Neural cell (in vitro differentiated cells): ENCODE results near the gene LPCAT3. TPM values are rescaled to one million over a fixed set of nuclear protein-coding genes. Genes with fewer than 3 reads are reported as not detected.

Source experiments
- H2AFZ ChIP-seq: fragments of 200-600, 300-800 bp; sonication (generic), shearing (Covaris generic); 2 replicates; pipeline ENCODE4 v1.6.0; 2014; ENCODE audit warnings: low read depth, mild to moderate bottlenecking, antibody characterized with exemption, low read length, moderate library complexity
- H3F3A ChIP-seq: fragments of 200-600 bp; shearing (Covaris generic); 2 replicates; pipeline ENCODE4 v1.6.1; 2016; ENCODE audit warnings: mild to moderate bottlenecking, moderate library complexity, mixed read lengths, antibody characterized with exemption, low read length; ENCODE audit not compliant: insufficient read depth, poor library complexity, severe bottlenecking
- H3K27ac ChIP-seq: fragments of 200-600, 300-800 bp; sonication (generic), shearing (Covaris generic); 2 replicates; pipeline ENCODE4 v1.5.1; 2014; ENCODE audit warnings: mild to moderate bottlenecking, low read length, moderate library complexity
- H3K27me3 ChIP-seq: fragments of 300-800, 200-600 bp; sonication (generic), shearing (Covaris generic); 2 replicates; pipeline ENCODE4 v1.6.0; 2014; ENCODE audit warnings: mild to moderate bottlenecking, low read depth, low read length, moderate library complexity; ENCODE audit not compliant: insufficient read depth
- H3K36me3 ChIP-seq: fragments of 300-800, 200-600 bp; sonication (generic), shearing (Covaris generic); 2 replicates; pipeline ENCODE4 v1.5.1; 2014; ENCODE audit warnings: mild to moderate bottlenecking, antibody characterized with exemption, low read length, moderate library complexity; ENCODE audit not compliant: insufficient read depth
- H3K4me2 ChIP-seq: fragments of 300-800, 200-600 bp; sonication (generic), shearing (Covaris generic); 2 replicates; pipeline ENCODE4 v1.6.0; 2014; ENCODE audit warnings: mild to moderate bottlenecking, low read length
- H3K4me3 ChIP-seq: fragments of 300-800, 200-600 bp; sonication (generic), shearing (Covaris generic); 2 replicates; pipeline ENCODE4 v1.5.1; 2014; ENCODE audit warnings: mild to moderate bottlenecking, low read length, moderate library complexity
- H3K79me2 ChIP-seq: fragments of 200-600 bp; shearing (Covaris generic); replicated peaks from 2 replicates; pipeline ENCODE4 v1.6.0; 2014; ENCODE audit warnings: mild to moderate bottlenecking, low read length, moderate library complexity; ENCODE audit not compliant: insufficient read depth
- H3K9ac ChIP-seq: fragments of 300-800, 200-600 bp; sonication (generic), shearing (Covaris generic); 2 replicates; pipeline ENCODE4 v1.6.1; 2016; ENCODE audit warnings: mild to moderate bottlenecking, low read length, mixed read lengths
- H3K9me2 ChIP-seq: fragments of 200-600 bp; shearing (Covaris generic); 2 replicates; pipeline ENCODE4 v1.6.1; 2016; ENCODE audit warnings: mild to moderate bottlenecking, low read length, mixed read lengths; ENCODE audit not compliant: insufficient read depth
- H3K9me3 ChIP-seq: fragments of 200-600, 300-800 bp; sonication (generic), shearing (Covaris generic); 2 replicates; pipeline ENCODE4 v1.6.1; 2016; ENCODE audit warnings: mild to moderate bottlenecking, mixed run types, low read length, moderate library complexity, mixed read lengths
- H4K20me1 ChIP-seq: fragments of 200-600 bp; shearing (Covaris generic); 2 replicates; pipeline ENCODE4 v1.6.1; 2016; ENCODE audit warnings: mild to moderate bottlenecking, mixed run types; ENCODE audit not compliant: insufficient read depth
- EP300 ChIP-seq: fragments of 450-650 bp; conservative IDR thresholded peaks from 2 replicates; pipeline ENCODE4 v1.6.1; 2014; ENCODE audit warnings: antibody characterized with exemption, mild to moderate bottlenecking, moderate library complexity; ENCODE audit not compliant: poor library complexity, severe bottlenecking
- EZH2 ChIP-seq: fragments of 200-600, 300-800 bp; shearing (Covaris generic), sonication (generic); IDR thresholded peaks from 2 replicates; pipeline ENCODE4 v1.6.1; 2014; ENCODE audit warnings: antibody characterized with exemption, low read length, borderline replicate concordance, mild to moderate bottlenecking; ENCODE audit not compliant: insufficient read depth, poor library complexity, severe bottlenecking
- MXI1 ChIP-seq: fragments of 450-650 bp; conservative IDR thresholded peaks from 2 replicates; pipeline ENCODE4 v1.6.1; 2014; ENCODE audit warnings: antibody characterized with exemption, mild to moderate bottlenecking; ENCODE audit not compliant: poor library complexity, severe bottlenecking
- POLR2AphosphoS5 ChIP-seq: IDR thresholded peaks from 2 replicates; pipeline ENCODE4 v1.6.1; 2012
- RAD21 ChIP-seq: fragments of 450-650 bp; conservative IDR thresholded peaks from 2 replicates; pipeline ENCODE4 v1.6.1; 2014; ENCODE audit warnings: antibody characterized with exemption, mild to moderate bottlenecking, moderate library complexity
- TAF1 ChIP-seq: IDR thresholded peaks from 2 replicates; pipeline ENCODE4 v1.6.1; 2012; ENCODE audit warnings: low read depth
- polyA plus RNA-seq: library from polyadenylated mRNA; depleted of rRNA; stranded (reverse); fragments of >200 nt; gene quantifications from 2 replicates; pipeline ENCODE4 v1.2.3, GENCODE V29; 2014
- TF ChIP-seq, protein P1 (sequence below): IDR thresholded peaks from 2 replicates; pipeline ENCODE4 v1.6.1; 2012; ENCODE audit warnings: borderline replicate concordance
- TF ChIP-seq, protein P2 (sequence below): fragments of 450-650 bp; IDR thresholded peaks from 2 replicates; pipeline ENCODE4 v1.5.1; 2014; ENCODE audit warnings: antibody characterized with exemption, mild to moderate bottlenecking, moderate library complexity; ENCODE audit not compliant: poor library complexity, severe bottlenecking

LPCAT3 gene
- polyA plus RNA-seq, 1 donor from 2014 or later, result 14.4 TPM

DNA sequence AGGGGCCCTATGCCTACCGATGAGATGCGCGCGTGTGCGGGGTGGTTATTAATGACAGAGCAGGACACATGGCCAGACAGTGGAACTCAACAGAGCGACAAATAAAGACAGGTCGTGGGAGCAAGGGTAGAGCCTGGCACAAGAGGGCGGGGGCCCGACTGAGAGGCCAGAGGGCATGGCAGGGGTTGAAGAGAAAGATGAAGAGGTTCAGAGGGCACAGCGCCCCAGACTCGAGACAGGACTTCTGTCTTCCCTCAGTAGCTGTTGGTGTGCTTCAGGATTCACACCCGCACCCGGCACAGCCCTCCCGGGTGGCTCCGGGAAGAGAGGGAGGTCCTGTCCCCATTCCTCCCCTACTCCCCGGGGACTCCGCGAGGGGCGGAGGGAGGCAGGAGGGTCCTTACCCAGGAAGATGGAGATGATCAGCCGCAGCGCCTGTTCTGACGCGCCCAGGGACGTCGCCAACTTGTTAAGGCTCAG is 366 bp downstream of the LPCAT3 start:
- H4K20me1 ChIP-seq, result no peaks in the 10 kb centered on the region
- H3K9me3 ChIP-seq, result no peaks in the 10 kb centered on the region
- H3K4me3 ChIP-seq, result peak overlapping the region; percentile 89
- peak overlapping the region; percentile 71 for H3K9ac ChIP-seq
- no peaks in the 10 kb centered on the region for H3K36me3 ChIP-seq
- H3K4me2 ChIP-seq, result peak overlapping the region; percentile 72
- H3K27me3 ChIP-seq, result no peaks in the 10 kb centered on the region
- TF ChIP-seq RAD21 (peak; percentile 16), MXI1 (peak; percentile 70), TAF1 (no peak)
- TF ChIP-seq, protein P1, sequence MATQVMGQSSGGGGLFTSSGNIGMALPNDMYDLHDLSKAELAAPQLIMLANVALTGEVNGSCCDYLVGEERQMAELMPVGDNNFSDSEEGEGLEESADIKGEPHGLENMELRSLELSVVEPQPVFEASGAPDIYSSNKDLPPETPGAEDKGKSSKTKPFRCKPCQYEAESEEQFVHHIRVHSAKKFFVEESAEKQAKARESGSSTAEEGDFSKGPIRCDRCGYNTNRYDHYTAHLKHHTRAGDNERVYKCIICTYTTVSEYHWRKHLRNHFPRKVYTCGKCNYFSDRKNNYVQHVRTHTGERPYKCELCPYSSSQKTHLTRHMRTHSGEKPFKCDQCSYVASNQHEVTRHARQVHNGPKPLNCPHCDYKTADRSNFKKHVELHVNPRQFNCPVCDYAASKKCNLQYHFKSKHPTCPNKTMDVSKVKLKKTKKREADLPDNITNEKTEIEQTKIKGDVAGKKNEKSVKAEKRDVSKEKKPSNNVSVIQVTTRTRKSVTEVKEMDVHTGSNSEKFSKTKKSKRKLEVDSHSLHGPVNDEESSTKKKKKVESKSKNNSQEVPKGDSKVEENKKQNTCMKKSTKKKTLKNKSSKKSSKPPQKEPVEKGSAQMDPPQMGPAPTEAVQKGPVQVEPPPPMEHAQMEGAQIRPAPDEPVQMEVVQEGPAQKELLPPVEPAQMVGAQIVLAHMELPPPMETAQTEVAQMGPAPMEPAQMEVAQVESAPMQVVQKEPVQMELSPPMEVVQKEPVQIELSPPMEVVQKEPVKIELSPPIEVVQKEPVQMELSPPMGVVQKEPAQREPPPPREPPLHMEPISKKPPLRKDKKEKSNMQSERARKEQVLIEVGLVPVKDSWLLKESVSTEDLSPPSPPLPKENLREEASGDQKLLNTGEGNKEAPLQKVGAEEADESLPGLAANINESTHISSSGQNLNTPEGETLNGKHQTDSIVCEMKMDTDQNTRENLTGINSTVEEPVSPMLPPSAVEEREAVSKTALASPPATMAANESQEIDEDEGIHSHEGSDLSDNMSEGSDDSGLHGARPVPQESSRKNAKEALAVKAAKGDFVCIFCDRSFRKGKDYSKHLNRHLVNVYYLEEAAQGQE, result no peak
- H3F3A ChIP-seq, result no peaks in the 10 kb centered on the region
- peak overlapping the region; percentile 83 for H2AFZ ChIP-seq
- H3K27ac ChIP-seq, result peak overlapping the region; percentile 74
- no peaks in the 10 kb centered on the region for H3K9me2 ChIP-seq
- peaks cover 4% of the 10 kb centered on the region for H3K79me2 ChIP-seq

DNA sequence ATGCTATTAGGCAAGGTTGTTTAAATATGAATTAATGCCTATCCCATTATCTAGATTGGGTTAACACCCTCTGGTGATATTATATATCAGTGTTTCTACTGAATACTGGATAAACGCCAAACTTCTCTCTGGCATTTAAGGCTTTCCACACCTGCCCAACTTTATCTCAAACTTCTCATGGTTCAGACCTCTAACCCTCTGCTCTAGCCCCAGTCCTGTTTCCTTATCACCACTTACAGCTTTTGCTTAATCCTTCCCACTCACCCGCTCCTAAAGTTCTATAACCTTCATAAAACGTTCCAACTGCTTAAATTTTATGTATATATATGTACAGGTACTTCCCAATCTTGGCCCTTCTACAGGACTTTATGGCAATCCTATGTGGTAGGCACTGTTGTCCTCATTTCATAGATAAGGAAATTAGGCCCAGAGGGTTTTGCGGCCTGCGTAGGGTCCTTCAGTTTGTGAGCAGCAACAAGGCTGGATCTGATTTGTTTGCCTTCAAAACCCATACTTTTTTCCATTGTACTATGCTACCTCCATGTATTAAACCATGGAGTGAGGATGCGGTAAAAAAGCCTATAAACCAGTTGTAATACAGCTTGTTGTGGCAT is 1.2 kb downstream of the LPCAT3 start:
- H3K27me3 ChIP-seq, result no peaks in the 10 kb centered on the region
- peak overlapping the region; percentile 72 for H3K4me2 ChIP-seq
- peak overlapping the region; percentile 89 for H3K4me3 ChIP-seq
- H3K9ac ChIP-seq, result peak overlapping the region; percentile 71
- no peaks in the 10 kb centered on the region for H3K9me2 ChIP-seq
- no peak overlapping the region for H2AFZ ChIP-seq
- no peak overlapping the region for H3K27ac ChIP-seq
- H3K36me3 ChIP-seq, result no peaks in the 10 kb centered on the region
- peaks cover 4% of the 10 kb centered on the region for H3K79me2 ChIP-seq
- no peaks in the 10 kb centered on the region for H3F3A ChIP-seq
- no peaks in the 10 kb centered on the region for H4K20me1 ChIP-seq
- TF ChIP-seq RAD21, result no peak
- TF ChIP-seq EZH2, result no peak
- no peaks in the 10 kb centered on the region for H3K9me3 ChIP-seq

- Histone ChIP-seq H3K79me2 (peaks cover 4% of the 10 kb centered on the region), H3K4me2 (no peak overlapping the region), H3K9me3 (no peaks in the 10 kb centered on the region), H3F3A (no peaks in the 10 kb centered on the region), H4K20me1 (no peaks in the 10 kb centered on the region), H3K27me3 (no peaks in the 10 kb centered on the region), H3K36me3 (no peaks in the 10 kb centered on the region), H3K9ac (no peak overlapping the region), H3K9me2 (no peaks in the 10 kb centered on the region), H2AFZ (no peak overlapping the region), H3K4me3 (no peak overlapping the region), H3K27ac (no peak overlapping the region)
- TF ChIP-seq EP300, result no peak
- TF ChIP-seq POLR2AphosphoS5, result no peak
- TF ChIP-seq, protein P1, result no peak
- TF ChIP-seq, protein P2, sequence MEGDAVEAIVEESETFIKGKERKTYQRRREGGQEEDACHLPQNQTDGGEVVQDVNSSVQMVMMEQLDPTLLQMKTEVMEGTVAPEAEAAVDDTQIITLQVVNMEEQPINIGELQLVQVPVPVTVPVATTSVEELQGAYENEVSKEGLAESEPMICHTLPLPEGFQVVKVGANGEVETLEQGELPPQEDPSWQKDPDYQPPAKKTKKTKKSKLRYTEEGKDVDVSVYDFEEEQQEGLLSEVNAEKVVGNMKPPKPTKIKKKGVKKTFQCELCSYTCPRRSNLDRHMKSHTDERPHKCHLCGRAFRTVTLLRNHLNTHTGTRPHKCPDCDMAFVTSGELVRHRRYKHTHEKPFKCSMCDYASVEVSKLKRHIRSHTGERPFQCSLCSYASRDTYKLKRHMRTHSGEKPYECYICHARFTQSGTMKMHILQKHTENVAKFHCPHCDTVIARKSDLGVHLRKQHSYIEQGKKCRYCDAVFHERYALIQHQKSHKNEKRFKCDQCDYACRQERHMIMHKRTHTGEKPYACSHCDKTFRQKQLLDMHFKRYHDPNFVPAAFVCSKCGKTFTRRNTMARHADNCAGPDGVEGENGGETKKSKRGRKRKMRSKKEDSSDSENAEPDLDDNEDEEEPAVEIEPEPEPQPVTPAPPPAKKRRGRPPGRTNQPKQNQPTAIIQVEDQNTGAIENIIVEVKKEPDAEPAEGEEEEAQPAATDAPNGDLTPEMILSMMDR, result no peak
- TF ChIP-seq MXI1, result no peak
- TF ChIP-seq EZH2, result no peak
- TF ChIP-seq TAF1, result no peak
Observed at GRCh38 chr12:7015555-7016370, 2.5 kb downstream of the LPCAT3 start.
